A549 (cell line): ENCODE results near the gene IGF1R.

Experiments used
- CBX2 ChIP-seq: fragments of 200-600 bp; sonication (generic); IDR thresholded peaks from 2 replicates; pipeline ENCODE4 v1.6.1; 2016; ENCODE audit warnings: low read depth, mild to moderate bottlenecking, borderline replicate concordance
- EP300 ChIP-seq, 2 experiments: fragments of >200 bp; sonication (Bioruptor Twin); formaldehyde crosslinking; IDR thresholded peaks; 2 replicates in 1 of 2; 3 replicates in 1 of 2; pipeline ENCODE4 v1.6.1; 2016 to 2017
- MAFK ChIP-seq: fragments of 450-650 bp; IDR thresholded peaks from 2 replicates; pipeline ENCODE4 v1.6.1; 2014; ENCODE audit not compliant: partially characterized antibody
- MAZ ChIP-seq: fragments of 150-350 bp; IDR thresholded peaks from 2 replicates; pipeline ENCODE4 v1.6.1; 2014; ENCODE audit warnings: antibody characterized with exemption, low read depth, low read length, borderline replicate concordance
- POLR2A ChIP-seq: IDR thresholded peaks from 2 replicates; pipeline ENCODE4 v1.6.1; 2012; ENCODE audit warnings: mild to moderate bottlenecking, low read length
- RFX5 ChIP-seq: fragments of 450-650 bp; IDR thresholded peaks from 2 replicates; pipeline ENCODE4 v1.7.1; 2014; ENCODE audit warnings: antibody characterized with exemption, mild to moderate bottlenecking, moderate library complexity
- SMC3 ChIP-seq: fragments of >200 bp; sonication (Bioruptor Twin); formaldehyde crosslinking; IDR thresholded peaks from 3 replicates; pipeline ENCODE4 v1.6.1; 2018; ENCODE audit warnings: inconsistent platforms
- ZFP36 ChIP-seq: fragments of 450-650 bp; IDR thresholded peaks from 2 replicates; pipeline ENCODE4 v1.6.1; 2014; ENCODE audit warnings: borderline replicate concordance; ENCODE audit not compliant: partially characterized antibody
- TF ChIP-seq, protein P1 (sequence below): fragments of >200 bp; sonication (Bioruptor Twin); formaldehyde crosslinking; IDR thresholded peaks from 3 replicates; pipeline ENCODE4 v1.5.1; 2016

GRCh38 chr15:98870788-98871187, 222.4 kb downstream of the IGF1R start:
- TF ChIP-seq MAZ (no peak), SMC3 (no peak), RFX5 (no peak), EP300 (IDR thresholded peaks at IDR 0.05) (no peak), CBX2 (no peak), POLR2A (no peak), MAFK (no peak), ZFP36 (no peak)
- TF ChIP-seq, protein P1, sequence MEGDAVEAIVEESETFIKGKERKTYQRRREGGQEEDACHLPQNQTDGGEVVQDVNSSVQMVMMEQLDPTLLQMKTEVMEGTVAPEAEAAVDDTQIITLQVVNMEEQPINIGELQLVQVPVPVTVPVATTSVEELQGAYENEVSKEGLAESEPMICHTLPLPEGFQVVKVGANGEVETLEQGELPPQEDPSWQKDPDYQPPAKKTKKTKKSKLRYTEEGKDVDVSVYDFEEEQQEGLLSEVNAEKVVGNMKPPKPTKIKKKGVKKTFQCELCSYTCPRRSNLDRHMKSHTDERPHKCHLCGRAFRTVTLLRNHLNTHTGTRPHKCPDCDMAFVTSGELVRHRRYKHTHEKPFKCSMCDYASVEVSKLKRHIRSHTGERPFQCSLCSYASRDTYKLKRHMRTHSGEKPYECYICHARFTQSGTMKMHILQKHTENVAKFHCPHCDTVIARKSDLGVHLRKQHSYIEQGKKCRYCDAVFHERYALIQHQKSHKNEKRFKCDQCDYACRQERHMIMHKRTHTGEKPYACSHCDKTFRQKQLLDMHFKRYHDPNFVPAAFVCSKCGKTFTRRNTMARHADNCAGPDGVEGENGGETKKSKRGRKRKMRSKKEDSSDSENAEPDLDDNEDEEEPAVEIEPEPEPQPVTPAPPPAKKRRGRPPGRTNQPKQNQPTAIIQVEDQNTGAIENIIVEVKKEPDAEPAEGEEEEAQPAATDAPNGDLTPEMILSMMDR = no peak
